SK-N-MC (cell line): ENCODE measurements around the gene ANKRD44.

Experiments
- EZH2 ChIP-seq: fragments of 200-600 bp; sonication (generic); IDR thresholded peaks from one replicate; pipeline ENCODE4 v1.6.1; 2017; ENCODE audit warnings: antibody characterized with exemption
- FOXP2 ChIP-seq: optimal IDR thresholded peaks from 2 replicates; pipeline ENCODE3; 2011; ENCODE audit warnings: mild to moderate bottlenecking, moderate library complexity; ENCODE audit not compliant: insufficient read depth; ENCODE audit errors: extremely low read length, control extremely low read depth
- POLR2AphosphoS5 ChIP-seq: IDR thresholded peaks from 2 replicates; pipeline ENCODE4 v1.6.1; 2012; ENCODE audit warnings: mild to moderate bottlenecking, low read depth, low read length, borderline replicate concordance

GRCh38 chr2:196989496-196989895, 321.1 kb downstream of the ANKRD44 start:
- TF ChIP-seq EZH2 (no peak), POLR2AphosphoS5 (no peak), FOXP2 (no peak)
